ENCODE results near the gene SNN. TPM values are rescaled to one million over a fixed set of nuclear protein-coding genes. Genes with fewer than 3 reads are reported as not detected.

The SNN gene
- total RNA-seq, 2 donors from 2014 or later, result 28.9 to 35.1 TPM

DNA sequence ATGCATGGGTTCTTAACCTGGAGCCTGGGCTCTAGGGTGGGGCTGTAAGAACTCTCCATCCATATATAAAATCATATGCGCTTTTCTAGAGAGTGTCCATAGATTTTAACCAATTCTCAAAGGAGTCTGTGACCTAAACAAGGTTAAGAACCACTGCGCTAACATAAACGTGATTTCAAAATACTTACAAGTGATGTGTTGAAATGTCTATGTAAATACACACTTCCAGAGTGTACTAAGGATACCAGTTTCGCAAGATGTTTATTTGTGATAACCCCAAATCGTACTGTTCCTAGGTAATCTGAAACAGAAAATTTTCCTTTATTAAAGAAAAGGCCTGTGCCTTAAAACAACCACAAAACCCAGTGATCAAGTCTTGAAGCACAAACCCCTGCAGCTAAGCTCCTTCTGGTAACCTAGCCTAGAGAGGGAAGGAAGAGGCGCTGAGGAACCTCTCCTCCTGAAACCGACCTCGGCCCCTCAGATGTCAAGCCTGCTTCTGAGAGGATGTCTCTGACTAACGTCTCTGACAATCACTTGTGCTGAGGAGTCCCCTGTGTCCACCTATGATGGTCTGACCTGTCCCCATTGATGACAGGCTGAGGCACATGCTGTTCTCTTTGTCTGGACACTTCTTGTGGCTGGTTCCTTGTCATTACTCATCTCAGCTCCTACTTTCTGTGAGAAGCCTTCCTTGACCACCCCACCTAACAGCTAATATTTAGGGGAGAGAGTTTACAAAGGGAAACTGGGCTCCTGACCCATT is 32.2 kb downstream of the SNN start:
- H3K27ac Mint-ChIP-seq, result peak overlapping the region; percentile 41
- Histone ChIP-seq H3K9me3 (ENCODE audit: control insufficient read depth, low read length) (no peaks in the 10 kb centered on the region), H3K9ac (ENCODE audit: extremely low read depth, low read length, poor library complexity, severe bottlenecking) (no peak overlapping the region), H3K4me3 (ENCODE audit: low read length) (no peak overlapping the region), H3K36me3 (ENCODE audit: control insufficient read depth, insufficient read depth, low read length) (peaks cover 65% of the 10 kb centered on the region), H3K4me1 (ENCODE audit: control insufficient read depth, insufficient read depth, low read length) (no peaks in the 10 kb centered on the region), H3K27me3 (ENCODE audit: control insufficient read depth, insufficient read depth, low read length, poor library complexity, severe bottlenecking) (no peaks in the 10 kb centered on the region), H3K27ac (ENCODE audit: low read depth, low read length) (no peak overlapping the region)
- TF ChIP-seq, protein P1, sequence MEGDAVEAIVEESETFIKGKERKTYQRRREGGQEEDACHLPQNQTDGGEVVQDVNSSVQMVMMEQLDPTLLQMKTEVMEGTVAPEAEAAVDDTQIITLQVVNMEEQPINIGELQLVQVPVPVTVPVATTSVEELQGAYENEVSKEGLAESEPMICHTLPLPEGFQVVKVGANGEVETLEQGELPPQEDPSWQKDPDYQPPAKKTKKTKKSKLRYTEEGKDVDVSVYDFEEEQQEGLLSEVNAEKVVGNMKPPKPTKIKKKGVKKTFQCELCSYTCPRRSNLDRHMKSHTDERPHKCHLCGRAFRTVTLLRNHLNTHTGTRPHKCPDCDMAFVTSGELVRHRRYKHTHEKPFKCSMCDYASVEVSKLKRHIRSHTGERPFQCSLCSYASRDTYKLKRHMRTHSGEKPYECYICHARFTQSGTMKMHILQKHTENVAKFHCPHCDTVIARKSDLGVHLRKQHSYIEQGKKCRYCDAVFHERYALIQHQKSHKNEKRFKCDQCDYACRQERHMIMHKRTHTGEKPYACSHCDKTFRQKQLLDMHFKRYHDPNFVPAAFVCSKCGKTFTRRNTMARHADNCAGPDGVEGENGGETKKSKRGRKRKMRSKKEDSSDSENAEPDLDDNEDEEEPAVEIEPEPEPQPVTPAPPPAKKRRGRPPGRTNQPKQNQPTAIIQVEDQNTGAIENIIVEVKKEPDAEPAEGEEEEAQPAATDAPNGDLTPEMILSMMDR (conservative IDR thresholded peaks at IDR 0.05), result no peak
- 87 to 88% methylated on average over 8 to 9 of the region's 9 CpGs for WGBS, 2 experiments (ENCODE audit: insufficient coverage in 1 of 2, insufficient read length in 1 of 2)
- H3K4me1 Mint-ChIP-seq, result peaks cover 6% of the 10 kb centered on the region
- no peak for DNase-seq
- H3K27me3 Mint-ChIP-seq (ENCODE audit: insufficient read depth), result no peaks in the 10 kb centered on the region
- no peak overlapping the region for H3K4me3 Mint-ChIP-seq
- H3K9me3 Mint-ChIP-seq, result no peaks in the 10 kb centered on the region
- H3K36me3 Mint-ChIP-seq (ENCODE audit: low read depth), result peaks cover 56% of the 10 kb centered on the region

DNA sequence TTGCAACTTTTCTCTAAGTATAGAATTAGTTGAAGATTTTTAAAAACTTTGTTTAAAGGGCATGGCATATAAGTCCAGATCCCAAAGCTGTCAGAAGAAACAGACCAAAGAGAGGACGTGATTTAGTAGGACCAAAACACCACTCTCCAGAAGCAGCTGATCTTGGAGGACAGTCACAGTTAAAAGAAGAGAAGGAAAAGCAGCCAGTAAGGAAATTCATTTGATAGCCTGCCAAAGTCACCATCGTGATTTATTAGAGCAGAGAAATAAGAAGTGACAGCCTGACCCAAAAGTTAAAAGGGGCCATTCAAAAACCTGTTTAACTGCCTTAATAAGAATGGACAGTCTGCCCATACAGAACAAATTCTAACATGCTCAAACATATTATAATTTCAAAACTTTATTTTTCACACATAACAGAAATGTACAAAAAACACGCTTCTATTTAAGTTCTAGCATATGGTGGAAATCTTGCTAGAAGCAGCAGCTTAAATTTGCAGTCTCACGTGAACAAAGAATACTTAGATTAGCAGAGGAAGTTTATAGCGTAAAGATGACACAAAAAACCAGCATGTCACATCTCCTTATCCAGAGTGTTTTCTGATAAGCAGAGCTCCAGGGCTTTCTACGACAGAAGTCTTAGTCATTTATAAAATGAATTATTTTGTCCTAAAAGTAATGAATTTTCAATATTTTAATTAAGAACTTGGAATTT is 37.2 kb downstream of the SNN start:
- no peak overlapping the region for H3K4me3 ChIP-seq (ENCODE audit: low read length)
- Mint-ChIP-seq H3K4me1 (no peaks in the 10 kb centered on the region), H3K36me3 (ENCODE audit: low read depth) (peaks cover 52% of the 10 kb centered on the region), H3K9me3 (no peaks in the 10 kb centered on the region), H3K4me3 (no peak overlapping the region), H3K27ac (no peak overlapping the region), H3K27me3 (ENCODE audit: insufficient read depth) (no peaks in the 10 kb centered on the region)
- H3K9ac ChIP-seq (ENCODE audit: extremely low read depth, low read length, poor library complexity, severe bottlenecking), result no peak overlapping the region
- peaks cover 59% of the 10 kb centered on the region for H3K36me3 ChIP-seq (ENCODE audit: control insufficient read depth, insufficient read depth, low read length)
- H3K9me3 ChIP-seq (ENCODE audit: control insufficient read depth, low read length), result no peaks in the 10 kb centered on the region
- TF ChIP-seq, protein P1 (conservative IDR thresholded peaks at IDR 0.05), result no peak
- no peaks in the 10 kb centered on the region for H3K4me1 ChIP-seq (ENCODE audit: control insufficient read depth, insufficient read depth, low read length)
- no peak for DNase-seq
- no peak overlapping the region for H3K27ac ChIP-seq (ENCODE audit: low read depth, low read length)
- no peaks in the 10 kb centered on the region for H3K27me3 ChIP-seq (ENCODE audit: control insufficient read depth, insufficient read depth, low read length, poor library complexity, severe bottlenecking)
- 94 to 97% methylated on average over 5 of the region's 6 CpGs for WGBS, 2 experiments (ENCODE audit: insufficient coverage in 1 of 2, insufficient read length in 1 of 2)

- no peaks in the 10 kb centered on the region for H3K4me1 Mint-ChIP-seq
- no peak overlapping the region for H3K27ac ChIP-seq (ENCODE audit: low read depth, low read length)
- H3K9ac ChIP-seq (ENCODE audit: extremely low read depth, low read length, poor library complexity, severe bottlenecking), result no peak overlapping the region
- peaks cover 52% of the 10 kb centered on the region for H3K36me3 Mint-ChIP-seq (ENCODE audit: low read depth)
- no peak overlapping the region for H3K4me3 ChIP-seq (ENCODE audit: low read length)
- no peaks in the 10 kb centered on the region for H3K9me3 ChIP-seq (ENCODE audit: control insufficient read depth, low read length)
- no peak overlapping the region for H3K4me3 Mint-ChIP-seq
- TF ChIP-seq, protein P1 (conservative IDR thresholded peaks at IDR 0.05), result no peak
- no peaks in the 10 kb centered on the region for H3K4me1 ChIP-seq (ENCODE audit: control insufficient read depth, insufficient read depth, low read length)
- no peaks in the 10 kb centered on the region for H3K27me3 Mint-ChIP-seq (ENCODE audit: insufficient read depth)
- peaks cover 56% of the 10 kb centered on the region for H3K36me3 ChIP-seq (ENCODE audit: control insufficient read depth, insufficient read depth, low read length)
- no peaks in the 10 kb centered on the region for H3K27me3 ChIP-seq (ENCODE audit: control insufficient read depth, insufficient read depth, low read length, poor library complexity, severe bottlenecking)
- no peaks in the 10 kb centered on the region for H3K9me3 Mint-ChIP-seq
- WGBS, 2 experiments (ENCODE audit: insufficient coverage in 1 of 2, insufficient read length in 1 of 2), result 92 to 100% methylated on average over 2 to 5 of the region's 5 CpGs
- no peak overlapping the region for H3K27ac Mint-ChIP-seq
- DNase-seq, result no peak
These were observed 38.0 kb downstream of the SNN start for GRCh38 chr16:11706180-11706742.

Measured in endodermal cell (in vitro differentiated cells).